Cardiac muscle cell (in vitro differentiated cells and primary cell): ENCODE results near the gene NUTM2A. TPM values are rescaled to one million over a fixed set of nuclear protein-coding genes. Genes with fewer than 3 reads are reported as not detected.
"Not testable (repeated sequence)": the region's sequence is repeated elsewhere in the genome, so short reads cannot be mapped to it uniquely, and the experiment has no call there.

Source experiments
- DNase-seq, 2 donors: peaks; one replicate each; pipeline versions ENCODE4 v3.0.0 to v3.0.0-alpha.2; 2010 to 2017; ENCODE audit warnings: low read depth in 1 of 2, low spot score in 1 of 2
- H3K27ac ChIP-seq: fragments of 200-600 bp; sonication (generic); 2 replicates; pipeline ENCODE4 v1.5.1; 2016
- H3K27me3 ChIP-seq: fragments of 200-600 bp; sonication (generic); 2 replicates; pipeline ENCODE4 v1.6.0; 2016; ENCODE audit warnings: control low read depth
- H3K36me3 ChIP-seq: fragments of 200-600 bp; sonication (generic); 2 replicates; pipeline ENCODE4 v1.5.1; 2016; ENCODE audit warnings: control low read depth
- H3K4me1 ChIP-seq: fragments of 200-600 bp; sonication (generic); 2 replicates; pipeline ENCODE4 v1.8.1; 2017; ENCODE audit warnings: low read depth, mild to moderate bottlenecking, mixed run types
- H3K4me3 ChIP-seq: fragments of 200-600 bp; sonication (generic); 2 replicates; pipeline ENCODE4 v1.5.1; 2016; ENCODE audit warnings: mild to moderate bottlenecking
- H3K9me3 ChIP-seq: fragments of 200-600 bp; sonication (generic); 2 replicates; pipeline ENCODE4 v1.5.1; 2017; ENCODE audit warnings: low read depth, mild to moderate bottlenecking, control low read depth
- polyA plus RNA-seq: library from polyadenylated mRNA; unstranded; fragments of >200 nt; fragmentation: Nextera tagmentation; extraction: Ambion mirVana; gene quantifications from 2 replicates; pipeline ENCODE4 v1.2.1, GENCODE V29; 2016
- total RNA-seq: library from RNA; depleted of rRNA; stranded (reverse); fragments of >200 nt; gene quantifications from 2 replicates; pipeline ENCODE4 v1.2.3, GENCODE V29; 2016

The NUTM2A gene, protein sequence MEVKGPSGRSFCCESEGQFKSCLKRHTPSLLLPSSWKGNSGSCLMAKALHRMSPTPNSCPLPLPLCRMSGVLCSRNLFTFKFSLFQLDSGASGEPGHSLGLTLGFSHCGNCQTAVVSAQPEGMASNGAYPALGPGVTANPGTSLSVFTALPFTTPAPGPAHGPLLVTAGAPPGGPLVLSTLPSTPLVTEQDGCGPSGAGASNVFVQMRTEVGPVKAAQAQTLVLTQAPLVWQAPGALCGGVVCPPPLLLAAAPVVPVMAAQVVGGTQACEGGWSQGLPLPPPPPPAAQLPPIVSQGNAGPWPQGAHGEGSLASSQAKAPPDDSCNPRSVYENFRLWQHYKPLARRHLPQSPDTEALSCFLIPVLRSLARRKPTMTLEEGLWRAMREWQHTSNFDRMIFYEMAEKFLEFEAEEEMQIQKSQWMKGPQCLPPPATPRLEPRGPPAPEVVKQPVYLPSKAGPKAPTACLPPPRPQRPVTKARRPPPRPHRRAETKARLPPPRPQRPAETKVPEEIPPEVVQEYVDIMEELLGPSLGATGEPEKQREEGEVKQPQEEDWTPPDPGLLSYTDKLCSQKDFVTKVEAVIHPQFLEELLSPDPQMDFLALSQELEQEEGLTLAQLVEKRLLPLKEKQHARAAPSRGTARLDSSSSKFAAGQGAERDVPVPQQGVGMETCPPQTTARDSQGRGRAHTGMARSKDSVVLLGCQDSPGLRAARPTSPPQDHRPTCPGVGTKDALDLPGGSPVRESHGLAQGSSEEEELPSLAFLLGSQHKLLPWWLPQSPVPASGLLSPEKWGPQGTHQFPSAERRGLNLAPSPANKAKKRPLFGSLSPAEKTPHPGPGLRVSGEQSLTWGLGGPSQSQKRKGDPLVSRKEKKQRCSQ
- total RNA-seq (3.0 and 5.6 TPM in 2 replicates), polyA plus RNA-seq (0.11 and 0.13 TPM in 2 replicates)

DNA sequence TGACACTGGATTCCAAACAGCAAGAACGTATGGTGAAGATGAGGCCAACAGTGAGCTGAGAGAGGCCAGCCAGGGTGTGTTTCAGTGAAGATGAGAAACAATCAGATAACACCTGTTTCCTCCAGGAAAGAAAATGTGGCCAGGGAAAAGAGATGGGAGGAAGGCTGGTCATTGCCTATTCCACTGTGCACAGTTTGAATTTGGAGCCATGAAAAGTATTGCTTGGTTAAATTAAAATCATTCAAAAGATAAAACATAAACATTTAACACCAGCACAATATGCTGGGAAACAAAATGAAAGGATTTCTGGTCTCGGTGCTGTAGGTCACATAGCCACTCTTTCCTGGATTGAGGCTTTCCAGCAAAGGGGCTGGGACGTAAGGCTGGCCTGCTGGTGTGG, at the start of gene NUTM2A:
Gene NUTM2A, plus strand, starts transcription at position 301 of the 400 bp plus-strand sequence. CDS start 383 bp downstream, outside the sequence.
- H3K4me1 ChIP-seq, H3K4me3 ChIP-seq, H3K9me3 ChIP-seq: not testable (repeated sequence)

DNA sequence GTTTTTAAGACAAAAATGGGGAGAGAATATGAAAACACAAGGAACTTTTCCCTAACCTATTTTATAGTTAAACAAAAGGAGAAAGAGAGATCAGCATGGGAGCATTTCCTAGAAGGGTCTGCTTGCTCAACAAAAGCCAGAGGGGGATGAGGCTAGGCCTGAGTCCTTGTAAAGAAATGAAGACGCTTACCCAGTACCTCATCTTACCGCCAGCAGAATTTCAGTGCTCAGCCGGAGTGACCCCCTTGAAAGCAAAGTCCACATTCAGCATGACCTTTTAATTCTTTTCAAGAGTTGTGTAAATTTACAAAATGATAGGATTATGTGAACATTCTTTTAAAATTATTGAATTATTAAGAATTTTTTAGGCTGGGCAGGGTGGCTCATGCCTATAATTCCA, 47.7 kb upstream of the NUTM2A start:
- H3K4me1 ChIP-seq, H3K27ac ChIP-seq, H3K36me3 ChIP-seq, DNase-seq, H3K27me3 ChIP-seq, H3K4me3 ChIP-seq, H3K9me3 ChIP-seq: not testable (repeated sequence)

More for the DNA sequence above, at the start of gene NUTM2A:
- not testable (repeated sequence) for H3K27ac ChIP-seq, H3K27me3 ChIP-seq, H3K36me3 ChIP-seq, DNase-seq

DNA sequence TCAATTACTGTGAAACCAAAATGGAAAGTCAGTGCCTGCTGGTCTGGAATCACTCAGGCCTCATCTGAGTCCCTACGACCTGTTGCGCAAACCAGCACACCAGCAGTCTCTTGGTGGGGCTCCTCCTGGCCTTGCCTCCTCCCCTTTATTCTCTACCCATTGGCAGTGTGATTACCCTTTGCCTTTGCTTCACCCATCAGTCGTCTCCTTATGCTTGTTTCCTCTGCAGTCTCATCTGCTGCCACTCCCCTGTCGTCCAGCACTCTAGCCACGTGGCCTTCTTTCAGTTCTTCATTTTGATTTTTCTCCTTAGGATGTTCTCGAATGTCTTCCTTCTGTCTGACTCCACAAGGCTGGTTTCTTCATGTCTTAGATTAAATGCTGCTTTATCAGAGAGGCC, 40.8 kb upstream of the NUTM2A start:
- not testable (repeated sequence) for H3K36me3 ChIP-seq, H3K27me3 ChIP-seq, H3K4me1 ChIP-seq, H3K9me3 ChIP-seq, H3K27ac ChIP-seq, H3K4me3 ChIP-seq, DNase-seq

DNA sequence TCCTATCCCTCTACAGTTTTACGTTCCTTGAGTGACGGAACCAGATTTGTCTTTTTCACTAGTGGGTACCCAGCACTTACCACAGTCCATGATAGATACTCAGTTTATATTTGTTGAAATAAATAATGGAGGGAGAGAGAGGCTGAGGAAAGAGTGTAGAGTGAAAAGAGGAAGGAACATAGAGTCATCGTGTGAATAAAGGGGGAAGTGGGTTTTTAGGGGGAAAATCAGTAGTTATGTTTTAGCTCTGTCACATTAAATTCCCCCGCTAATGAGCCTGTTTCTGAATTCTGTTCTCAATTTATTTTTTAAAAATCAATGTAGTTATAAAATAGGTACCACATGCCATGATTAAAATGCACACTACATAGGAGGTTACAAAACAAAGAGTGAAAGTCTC, 39.2 kb upstream of the NUTM2A start:
- H3K27ac ChIP-seq, H3K9me3 ChIP-seq, H3K4me3 ChIP-seq, H3K4me1 ChIP-seq, H3K36me3 ChIP-seq, H3K27me3 ChIP-seq, DNase-seq: not testable (repeated sequence)

DNA sequence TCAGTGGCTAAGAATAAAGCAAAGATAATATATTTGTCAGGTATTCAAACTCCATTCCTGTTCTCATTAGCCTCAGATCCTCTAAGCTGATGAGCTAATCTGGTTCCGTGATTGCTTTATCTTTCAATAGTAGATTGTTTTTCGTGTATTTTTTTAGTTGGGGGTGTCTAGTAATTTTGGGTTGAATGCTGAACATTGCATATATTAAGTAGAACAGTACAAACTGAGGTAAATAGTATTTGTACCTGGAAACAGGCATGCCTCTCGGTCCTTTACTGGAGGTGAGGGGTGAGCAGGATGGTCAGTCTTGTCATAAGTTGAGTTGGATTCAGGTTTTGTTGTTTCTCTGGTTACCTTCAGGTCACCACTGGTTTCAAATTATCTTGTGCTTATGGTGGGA, 37.7 kb upstream of the NUTM2A start:
- not testable (repeated sequence) for DNase-seq

DNA sequence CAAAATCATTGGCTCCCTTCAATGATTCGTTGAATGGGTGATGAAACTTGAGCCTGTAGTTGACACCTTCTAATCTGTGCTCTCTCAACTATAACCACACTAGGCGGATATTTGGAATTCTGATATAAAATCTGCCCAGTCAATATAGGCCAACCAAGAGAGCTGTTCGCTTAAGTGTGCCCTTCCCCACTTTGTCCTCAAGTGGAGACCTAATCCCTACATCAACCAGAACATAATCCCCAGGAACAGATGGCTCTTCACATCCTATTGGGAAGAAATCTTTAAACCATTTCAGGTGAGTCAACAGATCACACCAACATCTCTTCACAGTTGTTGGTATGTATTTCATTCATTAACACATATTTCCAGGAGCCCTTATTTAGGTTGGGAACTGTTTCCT, 33.4 kb upstream of the NUTM2A start:
- H3K9me3 ChIP-seq, H3K27ac ChIP-seq, H3K27me3 ChIP-seq, DNase-seq, H3K36me3 ChIP-seq, H3K4me3 ChIP-seq, H3K4me1 ChIP-seq: not testable (repeated sequence)

More for the DNA sequence above, 37.7 kb upstream of the NUTM2A start:
- not testable (repeated sequence) for H3K4me3 ChIP-seq, H3K36me3 ChIP-seq, H3K9me3 ChIP-seq, H3K4me1 ChIP-seq, H3K27ac ChIP-seq, H3K27me3 ChIP-seq

DNA sequence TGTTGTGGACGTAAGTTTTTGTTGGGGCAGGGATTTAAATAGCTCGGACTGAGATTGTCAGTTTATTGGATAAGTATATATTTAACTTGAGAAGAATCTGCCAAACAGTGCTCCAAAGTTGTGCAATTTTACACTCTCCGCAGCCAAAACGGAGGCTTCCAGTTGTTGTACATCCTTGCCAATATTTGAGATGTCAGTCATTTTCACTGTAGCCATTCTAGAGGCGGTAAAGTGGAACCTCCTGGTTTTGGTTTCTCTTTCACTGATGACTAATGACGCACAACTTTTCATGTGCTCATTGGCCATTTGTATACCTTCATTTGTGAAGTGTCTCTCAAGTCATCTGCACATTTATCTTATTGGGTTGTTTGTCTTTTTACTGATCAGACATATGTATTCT, 24.3 kb upstream of the NUTM2A start:
- not testable (repeated sequence) for H3K27me3 ChIP-seq, H3K9me3 ChIP-seq, H3K4me1 ChIP-seq, H3K36me3 ChIP-seq, H3K4me3 ChIP-seq, H3K27ac ChIP-seq
- DNase-seq, result peak in 1 of 2 donors; percentile 87

DNA sequence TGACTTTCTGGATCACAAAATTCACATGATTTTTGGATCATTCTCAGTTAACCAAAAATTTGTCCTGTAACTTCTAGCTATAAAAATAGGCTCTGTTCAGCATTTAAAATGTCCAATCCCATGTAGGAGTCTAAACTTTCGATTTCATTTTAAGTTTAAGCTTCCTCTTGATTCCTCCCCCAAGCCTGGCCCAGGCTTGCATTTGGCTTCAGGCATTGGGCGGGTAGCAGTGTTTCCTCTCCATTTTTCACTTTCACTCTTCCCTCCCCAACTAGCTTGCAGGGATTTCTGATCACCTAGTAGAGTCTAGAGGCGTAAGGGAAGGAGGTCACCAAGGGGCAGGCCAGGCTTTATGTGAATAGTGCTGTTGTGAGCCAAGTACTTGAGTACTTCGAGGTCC, 20.4 kb upstream of the NUTM2A start:
- H3K36me3 ChIP-seq, DNase-seq, H3K27me3 ChIP-seq: not testable (repeated sequence)

DNA sequence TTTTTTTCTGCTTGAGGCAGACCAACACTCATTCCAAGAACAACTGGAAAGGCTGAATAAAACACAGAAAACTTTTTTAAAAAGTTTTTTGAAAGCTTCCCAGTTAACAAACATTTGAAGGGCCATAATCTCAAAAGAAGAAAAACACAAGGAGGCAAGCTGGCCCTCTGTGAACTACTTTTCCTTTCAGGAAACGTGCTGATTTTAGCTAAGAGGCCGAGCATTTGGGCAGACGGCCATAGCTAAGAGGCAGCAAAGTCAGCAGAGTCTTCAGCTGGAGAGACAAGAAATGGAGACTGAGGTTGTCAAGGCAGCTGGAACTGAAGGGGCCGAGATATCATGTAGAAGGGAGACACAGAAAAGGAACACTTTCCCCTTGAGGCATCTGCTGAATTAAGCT, 18.3 kb upstream of the NUTM2A start:
- not testable (repeated sequence) for H3K4me3 ChIP-seq, H3K9me3 ChIP-seq, H3K4me1 ChIP-seq, H3K27me3 ChIP-seq, H3K36me3 ChIP-seq, H3K27ac ChIP-seq
- peak in 1 of 2 donors; percentile 9 for DNase-seq

More for the DNA sequence above, 20.4 kb upstream of the NUTM2A start:
- H3K4me3 ChIP-seq, H3K4me1 ChIP-seq, H3K9me3 ChIP-seq, H3K27ac ChIP-seq: not testable (repeated sequence)

DNA sequence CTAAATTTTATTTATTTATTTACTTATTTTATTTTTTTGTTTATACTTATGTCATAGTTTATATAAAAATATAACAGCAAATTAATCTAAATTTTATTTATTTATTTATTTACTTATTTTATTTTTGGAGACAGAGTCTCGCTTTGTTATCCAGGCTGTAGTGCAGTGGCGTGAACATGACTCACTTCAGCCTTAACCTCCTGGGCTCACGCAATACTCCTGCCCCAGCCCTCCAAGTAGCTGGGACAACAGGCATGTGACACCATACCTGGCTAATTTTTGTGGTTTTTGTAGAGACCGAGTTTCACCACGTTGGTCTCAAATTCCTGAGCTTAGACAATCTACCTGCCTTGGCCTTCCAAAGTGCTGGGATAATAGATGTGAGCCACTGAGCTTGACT, 14.9 kb upstream of the NUTM2A start:
- not testable (repeated sequence) for H3K27me3 ChIP-seq, H3K27ac ChIP-seq, H3K36me3 ChIP-seq, H3K4me3 ChIP-seq, H3K4me1 ChIP-seq, DNase-seq, H3K9me3 ChIP-seq

DNA sequence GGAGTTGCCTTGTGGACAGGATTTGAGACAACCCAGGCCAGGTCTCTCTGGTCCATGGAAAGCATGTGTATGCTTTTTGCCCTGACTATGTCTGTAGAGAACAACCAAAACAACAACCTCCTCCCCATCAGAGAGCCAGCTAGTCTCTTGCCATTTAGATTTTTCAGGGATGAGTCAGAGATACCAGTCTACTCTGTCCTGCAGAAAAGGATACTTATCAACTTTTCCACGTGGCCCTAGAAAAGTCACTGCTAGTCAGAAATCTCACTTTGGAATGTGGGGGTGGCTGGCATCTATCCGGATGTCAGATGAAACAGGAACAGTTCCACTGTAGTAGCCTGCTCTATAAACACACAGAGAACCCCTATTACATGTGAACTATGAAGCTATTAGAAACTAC, 13.4 kb upstream of the NUTM2A start:
- peak in 1 of 2 donors; percentile 71 for DNase-seq
- not testable (repeated sequence) for H3K27me3 ChIP-seq, H3K4me3 ChIP-seq, H3K27ac ChIP-seq, H3K36me3 ChIP-seq, H3K9me3 ChIP-seq, H3K4me1 ChIP-seq

DNA sequence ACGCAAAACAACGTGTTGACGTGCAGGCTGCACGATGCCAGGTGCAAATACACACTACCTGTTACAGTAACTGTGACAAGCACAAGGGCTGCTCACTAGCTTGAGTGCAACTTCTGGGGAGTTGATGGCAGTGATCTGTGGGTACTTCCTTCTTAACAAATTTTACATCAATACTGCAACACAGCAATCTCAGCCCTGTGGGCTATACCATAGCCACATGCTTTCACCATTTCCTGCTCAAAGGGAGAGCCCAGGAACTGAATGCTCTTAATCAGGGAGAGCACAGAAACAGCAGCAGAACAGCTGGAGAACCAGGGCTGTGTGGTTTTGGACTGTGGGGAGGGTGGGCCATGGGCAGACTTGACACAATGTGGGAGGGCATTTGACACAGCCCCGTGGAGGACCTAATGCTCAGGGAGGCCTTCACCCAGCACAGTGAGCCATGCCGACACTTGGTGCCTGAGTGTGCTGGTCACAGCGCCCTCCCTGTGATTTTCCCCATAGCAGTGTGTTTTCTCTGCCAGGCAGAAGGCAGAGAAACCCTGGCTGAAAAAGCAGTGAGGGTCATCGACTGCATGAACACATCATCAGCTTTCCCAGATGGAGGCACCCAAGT, 12.0 kb upstream of the NUTM2A start:
- DNase-seq, H3K27ac ChIP-seq: not testable (repeated sequence)

DNA sequence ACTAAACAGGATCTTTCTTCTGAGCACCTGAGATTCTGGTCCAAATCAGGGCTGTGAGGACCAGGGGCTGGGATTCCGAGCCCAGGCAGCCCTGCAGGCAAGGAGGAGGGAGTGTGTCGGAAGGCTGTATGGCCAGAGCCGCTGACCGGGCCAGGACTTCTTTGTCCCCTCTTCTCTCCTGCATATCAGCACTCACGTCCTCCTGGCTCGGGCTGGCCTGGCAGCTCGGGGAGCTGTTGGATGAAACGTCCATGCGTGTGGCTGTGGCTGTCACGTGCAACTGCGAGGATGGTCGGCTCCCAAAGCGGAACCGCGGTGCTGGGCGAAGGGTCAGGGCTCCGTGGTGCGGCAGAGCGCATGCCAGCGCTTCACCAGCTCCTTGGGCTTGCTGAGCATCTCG, 11.4 kb upstream of the NUTM2A start:
- not testable (repeated sequence) for H3K27me3 ChIP-seq, H3K4me3 ChIP-seq, H3K9me3 ChIP-seq, H3K36me3 ChIP-seq, H3K4me1 ChIP-seq, DNase-seq
- peak overlapping the region; percentile 64 for H3K27ac ChIP-seq

More for the DNA sequence above, 12.0 kb upstream of the NUTM2A start:
- H3K9me3 ChIP-seq, H3K27me3 ChIP-seq, H3K4me1 ChIP-seq, H3K4me3 ChIP-seq, H3K36me3 ChIP-seq: not testable (repeated sequence)

DNA sequence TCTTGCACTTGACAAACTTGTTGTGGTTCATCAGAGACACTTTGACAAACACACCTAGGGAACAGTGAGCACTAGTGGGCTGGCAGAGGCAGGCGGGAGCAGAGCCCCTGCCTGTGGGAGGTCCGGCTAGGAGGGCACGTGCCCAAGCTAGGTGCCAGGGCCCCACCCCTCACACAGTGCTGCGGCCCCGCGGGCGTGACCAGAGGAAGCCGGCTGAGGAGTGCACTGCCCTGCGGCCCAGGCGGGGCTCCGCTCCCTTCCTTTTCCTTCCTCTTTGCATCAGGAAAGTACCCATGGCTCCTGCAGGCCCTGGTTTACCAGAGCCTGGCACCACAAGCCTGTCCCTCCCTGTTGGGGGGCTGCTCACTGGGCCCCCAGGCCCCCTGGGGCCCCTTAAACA, 9.1 kb upstream of the NUTM2A start:
- DNase-seq, H3K27me3 ChIP-seq, H3K4me1 ChIP-seq, H3K27ac ChIP-seq, H3K4me3 ChIP-seq, H3K36me3 ChIP-seq, H3K9me3 ChIP-seq: not testable (repeated sequence)
